Mucosa of stomach (tissue), 1 donor: ENCODE results near the gene SH2D1A.

Experiments
- H3K27me3 ChIP-seq: one replicate; pipeline ENCODE4 v1.7.0; 2013; ENCODE audit warnings: mild to moderate bottlenecking, low read length; ENCODE audit not compliant: control insufficient read depth, insufficient read depth
- H3K36me3 ChIP-seq: one replicate; pipeline ENCODE4 v1.7.0; 2013; ENCODE audit warnings: low read length; ENCODE audit not compliant: control insufficient read depth, insufficient read depth
- H3K4me1 ChIP-seq: one replicate; pipeline ENCODE4 v1.7.0; 2013; ENCODE audit warnings: mild to moderate bottlenecking, low read length; ENCODE audit not compliant: control insufficient read depth, insufficient read depth
- H3K4me3 ChIP-seq: one replicate; pipeline ENCODE4 v1.7.0; 2013; ENCODE audit warnings: low read length
- H3K9ac ChIP-seq: one replicate; pipeline ENCODE4 v1.7.0; 2013; ENCODE audit warnings: mild to moderate bottlenecking, low read length, moderate library complexity
- H3K9me3 ChIP-seq: one replicate; pipeline ENCODE4 v1.7.0; 2013; ENCODE audit warnings: mild to moderate bottlenecking, low read length, moderate library complexity; ENCODE audit not compliant: control insufficient read depth
- donor health status: Pancreatic carcinoma.

The SH2D1A gene

DNA sequence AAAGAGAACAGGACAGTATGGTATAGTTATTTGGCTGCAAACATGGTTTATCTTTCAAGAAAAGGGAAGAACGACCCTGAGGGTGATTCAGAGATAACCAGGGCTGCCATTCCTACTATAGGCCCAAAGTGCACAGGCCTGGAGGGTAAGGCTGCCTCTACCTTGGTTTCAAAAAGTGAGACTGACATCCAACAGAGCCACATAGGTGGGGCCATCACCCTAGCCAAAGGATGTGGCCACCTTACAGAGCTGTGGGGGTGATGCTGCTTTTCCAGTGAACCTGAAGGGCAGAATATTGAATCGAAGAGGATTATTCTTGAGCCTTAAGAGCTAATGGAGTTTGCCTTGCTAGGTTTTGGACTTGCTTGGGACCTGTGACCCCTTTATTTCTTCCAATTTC lies 15.7 kb downstream of the SH2D1A start:
- no peak overlapping the region for H3K4me3 ChIP-seq
- H3K4me1 ChIP-seq: no peaks in the 10 kb centered on the region
- H3K36me3 ChIP-seq: no peaks in the 10 kb centered on the region
- H3K9ac ChIP-seq: no peak overlapping the region
- H3K9me3 ChIP-seq: no peaks in the 10 kb centered on the region
- H3K27me3 ChIP-seq: no peaks in the 10 kb centered on the region

DNA sequence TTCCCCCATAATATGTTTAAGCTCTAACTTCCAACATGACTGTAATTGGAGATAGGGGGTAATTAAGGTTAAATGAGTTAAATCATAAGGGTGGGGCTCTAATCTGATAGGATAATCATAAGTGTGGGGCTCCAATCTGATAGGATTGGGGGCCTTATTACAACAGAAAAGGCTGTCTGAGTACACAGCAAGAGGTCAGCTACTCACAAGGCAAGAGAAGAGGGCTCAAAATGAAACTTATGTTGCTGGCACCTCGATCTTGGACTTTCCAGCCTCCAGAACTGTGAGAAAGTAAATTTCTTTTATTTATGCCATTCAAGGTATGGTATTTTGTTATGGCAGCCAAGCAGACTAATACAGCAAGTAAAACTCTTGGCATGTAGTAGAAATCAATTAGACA lies 16.4 kb downstream of the SH2D1A start:
- Histone ChIP-seq H3K4me3 (no peak overlapping the region), H3K4me1 (no peaks in the 10 kb centered on the region)

DNA sequence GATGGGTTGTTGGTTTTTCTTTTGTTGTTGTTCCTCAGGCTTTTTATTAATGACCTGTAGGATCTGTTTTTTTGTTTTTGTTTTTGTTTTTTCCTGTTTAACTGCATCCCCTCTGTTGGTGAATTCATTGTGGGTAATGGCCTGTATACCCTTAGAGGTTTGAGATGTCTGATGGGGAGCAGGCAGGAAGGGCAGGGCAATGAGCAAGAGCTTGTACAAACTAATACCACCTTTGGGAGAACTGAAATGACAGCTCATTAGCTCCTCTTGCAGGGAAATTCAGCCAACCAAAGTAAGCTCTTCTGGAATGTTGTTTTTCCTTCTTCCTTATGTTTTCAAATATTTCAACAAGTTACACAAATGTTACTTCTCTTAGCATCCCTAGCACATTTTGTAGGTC lies 23.4 kb downstream of the SH2D1A start:
- H3K4me1 ChIP-seq: no peaks in the 10 kb centered on the region
- no peak overlapping the region for H3K9ac ChIP-seq
- H3K4me3 ChIP-seq: no peak overlapping the region

More for the DNA sequence above, 16.4 kb downstream of the SH2D1A start:
- no peaks in the 10 kb centered on the region for H3K9me3 ChIP-seq
- H3K9ac ChIP-seq: no peak overlapping the region
- H3K36me3 ChIP-seq: no peaks in the 10 kb centered on the region
- no peaks in the 10 kb centered on the region for H3K27me3 ChIP-seq

DNA sequence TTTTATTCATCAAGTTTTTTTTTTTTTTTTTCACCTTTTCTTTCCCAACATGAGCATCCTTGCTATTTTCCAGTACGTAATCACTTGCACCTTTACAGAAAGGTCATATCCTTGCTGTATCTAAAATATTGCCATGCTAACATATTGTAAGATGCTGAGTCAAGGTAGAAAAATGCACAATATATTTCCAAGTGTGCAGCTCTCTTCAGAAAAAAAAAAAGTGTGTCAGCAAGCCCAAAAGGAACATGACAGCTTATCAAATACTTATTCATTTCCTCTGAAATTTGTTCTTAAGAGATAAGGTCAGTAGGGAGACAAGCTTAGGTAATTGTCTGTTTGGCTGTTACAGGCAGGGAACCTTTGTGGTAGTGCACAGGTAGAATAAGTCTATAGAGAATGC lies 27.0 kb downstream of the SH2D1A start:
- Histone ChIP-seq H3K9me3 (no peaks in the 10 kb centered on the region), H3K36me3 (no peaks in the 10 kb centered on the region), H3K9ac (no peak overlapping the region), H3K4me3 (no peak overlapping the region), H3K4me1 (peaks cover 4% of the 10 kb centered on the region), H3K27me3 (no peaks in the 10 kb centered on the region)

More for the DNA sequence above, 23.4 kb downstream of the SH2D1A start:
- no peaks in the 10 kb centered on the region for H3K36me3 ChIP-seq
- H3K27me3 ChIP-seq: no peaks in the 10 kb centered on the region
- H3K9me3 ChIP-seq: no peaks in the 10 kb centered on the region

DNA sequence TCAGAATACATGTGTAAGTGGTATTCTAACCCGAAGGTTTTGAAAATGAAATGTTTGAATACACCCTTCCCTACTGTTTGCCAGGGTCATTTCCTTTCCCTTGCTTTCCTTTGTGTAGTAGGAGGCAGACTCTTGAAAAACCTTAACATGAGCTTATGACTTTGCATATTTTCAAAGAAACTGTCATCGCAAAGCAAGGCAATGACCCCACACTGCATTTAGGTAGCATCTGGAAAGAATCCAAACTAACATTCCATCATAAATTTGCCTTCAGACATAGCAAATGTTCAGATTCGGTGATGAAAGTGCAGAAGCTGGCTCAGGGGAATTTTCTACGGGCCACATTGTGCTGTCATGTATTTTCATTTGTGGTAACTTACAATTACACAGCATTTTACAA lies 32.3 kb downstream of the SH2D1A start:
- Histone ChIP-seq H3K9ac (no peak overlapping the region), H3K27me3 (no peaks in the 10 kb centered on the region), H3K36me3 (no peaks in the 10 kb centered on the region)

DNA sequence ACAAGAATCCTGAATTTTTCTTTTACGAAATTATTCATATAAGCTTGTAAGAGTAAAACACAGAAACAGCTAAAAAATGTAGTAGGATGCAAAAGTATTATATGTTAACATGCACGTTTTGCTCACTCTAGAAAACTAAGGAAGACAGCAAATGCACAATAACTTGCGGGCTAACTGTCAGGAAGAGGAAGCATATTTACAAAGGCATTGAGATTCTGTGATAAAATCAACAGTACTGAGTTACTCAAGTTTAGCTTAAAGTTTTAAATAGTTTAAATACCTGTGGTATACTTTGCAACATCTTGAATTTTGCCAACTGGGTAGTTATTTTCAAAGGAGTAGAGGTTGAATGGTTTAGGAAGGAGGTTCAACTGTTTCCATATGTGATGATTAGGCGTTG lies 37.0 kb downstream of the SH2D1A start:
- Histone ChIP-seq H3K9me3 (no peaks in the 10 kb centered on the region), H3K9ac (no peak overlapping the region), H3K36me3 (no peaks in the 10 kb centered on the region), H3K4me1 (no peaks in the 10 kb centered on the region), H3K27me3 (no peaks in the 10 kb centered on the region), H3K4me3 (no peak overlapping the region)

More for the DNA sequence above, 32.3 kb downstream of the SH2D1A start:
- no peak overlapping the region for H3K4me3 ChIP-seq
- H3K4me1 ChIP-seq: peaks cover 4% of the 10 kb centered on the region
- no peaks in the 10 kb centered on the region for H3K9me3 ChIP-seq

DNA sequence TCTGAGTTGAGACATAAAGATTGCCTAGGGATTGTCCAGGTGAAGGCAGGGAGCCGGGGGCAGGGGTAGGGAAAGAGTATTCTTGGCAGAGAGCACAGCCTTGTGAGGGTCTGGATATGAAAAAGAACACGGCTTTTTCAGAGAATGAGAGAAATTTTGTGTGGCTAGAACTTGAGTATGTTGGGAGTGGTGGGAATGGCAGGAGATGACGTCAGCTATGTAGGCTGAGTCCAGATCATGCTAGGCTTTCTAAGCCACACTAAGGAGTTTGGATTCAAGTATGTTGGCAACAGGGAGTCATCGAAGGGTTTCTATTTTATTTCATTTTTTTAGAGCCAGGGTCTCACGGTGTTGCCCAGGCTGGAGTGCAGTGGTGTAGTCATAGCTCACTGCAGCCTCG lies 40.0 kb downstream of the SH2D1A start:
- Histone ChIP-seq H3K36me3 (no peaks in the 10 kb centered on the region), H3K9me3 (no peaks in the 10 kb centered on the region), H3K4me1 (no peaks in the 10 kb centered on the region), H3K4me3 (no peak overlapping the region), H3K27me3 (no peaks in the 10 kb centered on the region), H3K9ac (no peak overlapping the region)

DNA sequence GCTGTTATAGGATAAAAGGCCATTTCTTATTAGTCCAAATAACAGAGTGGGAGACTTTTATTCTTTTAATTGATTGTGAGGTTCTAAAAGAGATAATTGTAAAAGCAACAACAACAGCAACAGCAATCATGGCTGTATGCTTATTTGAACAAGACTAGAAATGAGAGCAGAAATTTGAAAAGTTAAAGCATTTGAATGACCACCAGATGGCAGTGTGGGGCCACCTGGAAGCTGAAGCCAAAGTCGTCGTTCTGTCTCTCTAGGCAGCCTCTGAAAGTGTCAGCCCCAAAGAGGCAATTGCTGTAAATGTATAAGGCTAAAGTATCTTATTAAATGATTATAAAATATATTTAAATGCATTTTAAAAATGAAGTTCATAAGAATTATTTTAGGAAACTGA lies 42.2 kb downstream of the SH2D1A start:
- Histone ChIP-seq H3K9me3 (no peaks in the 10 kb centered on the region), H3K27me3 (no peaks in the 10 kb centered on the region), H3K36me3 (no peaks in the 10 kb centered on the region), H3K4me1 (no peaks in the 10 kb centered on the region), H3K4me3 (no peak overlapping the region), H3K9ac (no peak overlapping the region)

DNA sequence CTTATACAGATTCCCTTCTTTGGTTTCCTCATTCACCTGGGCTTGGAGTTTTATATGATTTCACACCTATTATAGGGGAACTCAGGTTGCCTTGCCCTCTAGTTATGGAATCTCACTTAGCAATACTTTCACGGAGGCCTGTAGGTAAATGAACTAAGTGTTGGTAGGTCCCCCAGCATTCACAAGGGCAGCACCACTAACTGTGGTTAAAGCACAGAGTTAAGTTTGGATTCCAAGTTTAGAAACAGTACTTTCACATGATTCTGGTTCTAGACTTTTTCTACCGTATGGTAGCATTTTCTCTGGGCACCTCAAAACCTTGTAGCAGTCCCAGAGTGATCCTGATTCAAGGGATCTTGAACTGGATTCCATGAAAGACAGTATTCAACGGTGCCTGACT lies 46.4 kb downstream of the SH2D1A start:
- Histone ChIP-seq H3K36me3 (no peaks in the 10 kb centered on the region), H3K9me3 (no peaks in the 10 kb centered on the region), H3K27me3 (no peaks in the 10 kb centered on the region), H3K4me3 (no peak overlapping the region), H3K4me1 (no peaks in the 10 kb centered on the region), H3K9ac (no peak overlapping the region)

DNA sequence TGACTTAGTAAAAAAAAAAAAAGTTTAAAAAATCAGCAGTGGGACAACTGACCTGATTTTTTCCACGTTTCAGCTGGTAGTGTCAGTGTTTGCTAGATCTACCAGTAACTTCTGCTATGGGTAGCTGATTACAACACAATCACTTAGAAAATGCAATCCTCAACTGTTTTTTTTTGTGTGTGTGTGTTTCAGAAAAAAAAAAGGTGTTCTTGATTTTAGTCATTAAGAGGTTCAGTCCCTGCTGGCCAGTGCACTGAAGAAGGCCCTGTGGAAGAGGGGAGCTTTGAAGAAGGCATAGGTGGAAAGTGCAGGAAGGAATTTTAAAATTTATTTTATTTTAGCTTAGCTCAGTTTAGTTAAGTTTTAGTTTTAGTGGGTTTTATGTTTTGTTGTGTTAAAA lies 46.9 kb downstream of the SH2D1A start:
- no peaks in the 10 kb centered on the region for H3K4me1 ChIP-seq
- no peaks in the 10 kb centered on the region for H3K36me3 ChIP-seq
- no peak overlapping the region for H3K4me3 ChIP-seq
- H3K9ac ChIP-seq: no peak overlapping the region
- H3K27me3 ChIP-seq: no peaks in the 10 kb centered on the region
- H3K9me3 ChIP-seq: no peaks in the 10 kb centered on the region

DNA sequence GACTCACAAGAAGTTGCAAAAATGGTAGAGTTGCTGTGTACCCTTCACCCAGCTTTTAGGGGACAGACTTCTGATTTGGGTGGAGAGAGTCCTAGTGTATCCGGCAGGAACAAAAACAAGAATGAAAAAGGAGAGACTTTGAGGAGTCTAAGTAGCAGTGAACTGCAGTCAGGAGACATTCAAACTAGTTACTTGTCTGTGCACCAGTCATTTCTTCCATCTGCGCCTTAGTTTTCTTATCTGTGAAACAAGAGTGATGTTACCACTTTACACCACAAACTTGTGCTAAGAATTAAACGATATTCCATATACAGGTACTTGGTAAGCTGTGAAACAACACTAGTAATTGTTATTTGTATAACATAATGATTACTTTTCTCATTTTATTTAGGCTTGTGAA lies 47.3 kb downstream of the SH2D1A start:
- H3K36me3 ChIP-seq: no peaks in the 10 kb centered on the region
- no peaks in the 10 kb centered on the region for H3K9me3 ChIP-seq
- H3K4me1 ChIP-seq: no peaks in the 10 kb centered on the region
- H3K9ac ChIP-seq: no peak overlapping the region
- no peaks in the 10 kb centered on the region for H3K27me3 ChIP-seq
- H3K4me3 ChIP-seq: no peak overlapping the region

DNA sequence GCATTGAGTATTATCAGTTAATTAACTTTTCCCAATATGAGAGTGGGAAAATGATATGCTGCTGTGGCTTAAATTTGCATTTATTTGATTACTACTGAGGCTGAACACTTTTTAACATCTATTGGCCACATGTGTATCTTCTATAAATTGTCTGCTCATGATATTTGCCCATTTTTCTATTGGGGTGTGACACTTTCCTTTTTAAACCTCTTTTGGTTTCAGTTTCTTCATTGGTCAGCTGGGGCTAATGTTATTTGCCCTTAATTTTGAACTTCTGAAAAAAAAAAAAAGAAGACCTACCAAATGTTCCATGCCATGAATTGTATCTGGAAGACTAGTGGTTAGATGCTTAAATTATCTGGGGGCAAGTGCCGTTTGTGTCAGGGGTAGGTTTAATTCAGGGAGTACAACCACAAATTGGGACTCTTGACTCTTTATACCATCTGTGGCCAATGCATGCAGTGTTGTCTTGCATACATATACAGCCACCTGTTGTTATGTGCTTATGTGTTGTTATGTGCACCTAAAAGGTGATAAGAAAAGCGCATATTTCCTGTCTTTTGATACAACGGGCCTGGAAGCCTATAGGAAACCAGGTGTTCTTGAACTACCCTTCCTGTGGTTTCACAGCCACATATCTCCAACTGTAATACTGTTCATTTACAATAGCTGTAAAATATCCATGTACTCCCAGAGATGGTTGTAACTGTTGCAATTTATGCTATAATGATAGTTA lies 49.0 kb downstream of the SH2D1A start:
- Histone ChIP-seq H3K9ac (no peak overlapping the region), H3K4me1 (no peaks in the 10 kb centered on the region), H3K27me3 (no peaks in the 10 kb centered on the region), H3K36me3 (no peaks in the 10 kb centered on the region), H3K4me3 (no peak overlapping the region), H3K9me3 (no peaks in the 10 kb centered on the region)

DNA sequence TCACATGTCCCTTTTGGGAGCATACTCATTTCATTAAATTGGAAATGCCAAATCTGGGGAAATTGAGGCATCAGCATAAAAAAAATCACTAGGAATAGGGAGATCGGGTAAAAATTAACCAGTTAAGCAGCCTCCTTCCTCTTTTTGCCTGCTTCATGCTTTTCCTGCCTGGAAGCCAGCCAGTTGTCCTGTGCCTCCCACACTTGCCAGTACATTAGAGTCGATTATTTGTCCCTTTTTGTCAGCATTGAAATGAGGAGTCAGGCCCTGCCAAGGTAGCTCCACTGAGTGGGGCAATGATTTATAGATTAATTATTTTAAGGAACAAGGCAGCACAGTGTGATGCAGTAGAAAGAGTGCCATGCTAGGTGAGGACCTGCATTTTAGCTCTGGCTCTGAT lies 55.3 kb downstream of the SH2D1A start:
- Histone ChIP-seq H3K9ac (no peak overlapping the region), H3K9me3 (no peaks in the 10 kb centered on the region), H3K36me3 (no peaks in the 10 kb centered on the region), H3K4me3 (no peak overlapping the region), H3K27me3 (no peaks in the 10 kb centered on the region), H3K4me1 (no peaks in the 10 kb centered on the region)
